ENCODE measurements around the gene TRAPPC2.

GRCh38 chrX:13756381-13756780 lies 22.0 kb upstream of the TRAPPC2 start:
- TF ChIP-seq CTCF (IDR thresholded peaks at IDR 0.05), result no peak
- TF ChIP-seq EP300 (IDR thresholded peaks at IDR 0.05), result no peak
- no peak for TF ChIP-seq POLR2A (IDR thresholded peaks at IDR 0.05; ENCODE audit: low read depth)

Measured in esophagus muscularis mucosa (tissue), 4 donors.